ENCODE data around the gene DLGAP4. TPM values are rescaled to one million over a fixed set of nuclear protein-coding genes. Genes with fewer than 3 reads are reported as not detected.

The DLGAP4 gene
- total and polyA plus RNA-seq, 2 of the 13 experiments (the other 11 are each of a cell fraction or from before 2014, with no cell fraction given) = 15.2 to 26.7 TPM

DNA sequence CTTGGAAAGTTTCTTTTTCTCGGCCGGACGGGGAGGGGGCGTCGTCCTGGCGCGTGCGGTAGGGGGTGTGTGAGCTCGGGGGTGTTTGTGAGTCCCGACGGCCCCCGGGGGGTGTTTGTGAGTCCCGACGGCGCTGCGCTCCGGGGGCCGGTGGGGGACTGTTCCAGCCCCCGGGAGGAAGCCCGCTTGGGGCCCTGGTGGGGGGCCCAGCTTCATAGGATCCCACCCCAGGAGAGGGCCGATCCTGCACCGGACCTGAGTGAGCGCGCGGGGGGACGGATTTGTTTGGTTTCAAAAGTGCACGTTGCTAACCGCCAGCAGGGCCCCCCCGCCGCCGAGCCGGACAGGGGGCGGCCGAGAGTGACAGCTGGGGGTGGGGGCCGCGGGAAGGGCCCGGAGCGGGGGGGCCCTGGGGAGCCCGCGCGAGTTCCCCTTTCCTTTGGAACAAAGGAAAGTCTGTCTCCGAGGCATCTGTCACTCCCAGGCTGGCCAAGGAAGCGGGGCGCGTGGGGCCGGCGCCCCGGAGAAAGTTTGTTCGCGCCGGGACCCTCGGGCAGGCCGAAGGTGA lies 267.7 kb downstream of the DLGAP4 start (continued):
- TF ChIP-seq, protein P1, sequence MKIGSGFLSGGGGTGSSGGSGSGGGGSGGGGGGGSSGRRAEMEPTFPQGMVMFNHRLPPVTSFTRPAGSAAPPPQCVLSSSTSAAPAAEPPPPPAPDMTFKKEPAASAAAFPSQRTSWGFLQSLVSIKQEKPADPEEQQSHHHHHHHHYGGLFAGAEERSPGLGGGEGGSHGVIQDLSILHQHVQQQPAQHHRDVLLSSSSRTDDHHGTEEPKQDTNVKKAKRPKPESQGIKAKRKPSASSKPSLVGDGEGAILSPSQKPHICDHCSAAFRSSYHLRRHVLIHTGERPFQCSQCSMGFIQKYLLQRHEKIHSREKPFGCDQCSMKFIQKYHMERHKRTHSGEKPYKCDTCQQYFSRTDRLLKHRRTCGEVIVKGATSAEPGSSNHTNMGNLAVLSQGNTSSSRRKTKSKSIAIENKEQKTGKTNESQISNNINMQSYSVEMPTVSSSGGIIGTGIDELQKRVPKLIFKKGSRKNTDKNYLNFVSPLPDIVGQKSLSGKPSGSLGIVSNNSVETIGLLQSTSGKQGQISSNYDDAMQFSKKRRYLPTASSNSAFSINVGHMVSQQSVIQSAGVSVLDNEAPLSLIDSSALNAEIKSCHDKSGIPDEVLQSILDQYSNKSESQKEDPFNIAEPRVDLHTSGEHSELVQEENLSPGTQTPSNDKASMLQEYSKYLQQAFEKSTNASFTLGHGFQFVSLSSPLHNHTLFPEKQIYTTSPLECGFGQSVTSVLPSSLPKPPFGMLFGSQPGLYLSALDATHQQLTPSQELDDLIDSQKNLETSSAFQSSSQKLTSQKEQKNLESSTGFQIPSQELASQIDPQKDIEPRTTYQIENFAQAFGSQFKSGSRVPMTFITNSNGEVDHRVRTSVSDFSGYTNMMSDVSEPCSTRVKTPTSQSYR (CRISPR knock-in tag; IDR thresholded peaks at IDR 0.05; ENCODE audit: borderline replicate concordance) = 0 out of 2 replicates have a peak, but pooled peaks have one; percentile 31
- TF ChIP-seq, protein P2, sequence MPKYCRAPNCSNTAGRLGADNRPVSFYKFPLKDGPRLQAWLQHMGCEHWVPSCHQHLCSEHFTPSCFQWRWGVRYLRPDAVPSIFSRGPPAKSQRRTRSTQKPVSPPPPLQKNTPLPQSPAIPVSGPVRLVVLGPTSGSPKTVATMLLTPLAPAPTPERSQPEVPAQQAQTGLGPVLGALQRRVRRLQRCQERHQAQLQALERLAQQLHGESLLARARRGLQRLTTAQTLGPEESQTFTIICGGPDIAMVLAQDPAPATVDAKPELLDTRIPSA (CRISPR knock-in tag; IDR thresholded peaks at IDR 0.05; ENCODE audit: borderline replicate concordance) = peak; percentile 42; the same call in 1 of the 2 replicates
- TF ChIP-seq ZBTB25 (CRISPR knock-in tag; IDR thresholded peaks at IDR 0.05) (0 out of 2 replicates have a peak, but pooled peaks have one; percentile 16), SCMH1 (CRISPR knock-in tag; IDR thresholded peaks at IDR 0.05; ENCODE audit: borderline replicate concordance) (no peak), NR2F1 (CRISPR knock-in tag; IDR thresholded peaks at IDR 0.05) (no peak), HOXA5 (CRISPR knock-in tag; IDR thresholded peaks at IDR 0.05) (no peak; the same call in 1 of the 2 replicates), CBX1 (IDR thresholded peaks at IDR 0.05; ENCODE audit: low read depth) (peak; percentile 38), ZNF331 (CRISPR knock-in tag; IDR thresholded peaks at IDR 0.05) (0 out of 2 replicates have a peak, but pooled peaks have one; percentile 20), KDM5B (CRISPR knock-in tag; IDR thresholded peaks at IDR 0.05; ENCODE audit: borderline replicate concordance) (no peak), ZNF205 (CRISPR knock-in tag; IDR thresholded peaks at IDR 0.05) (0 out of 2 replicates have a peak, but pooled peaks have one; percentile 32), ZFP82 (CRISPR knock-in tag; IDR thresholded peaks at IDR 0.05; ENCODE audit: borderline replicate concordance) (0 out of 2 replicates have a peak, but pooled peaks have one; percentile 16), ZKSCAN8 (CRISPR knock-in tag; IDR thresholded peaks at IDR 0.05; ENCODE audit: borderline replicate concordance) (no peak), PHF8 (CRISPR knock-in tag; IDR thresholded peaks at IDR 0.05) (peak; percentile 74), ASH2L (IDR thresholded peaks at IDR 0.05; ENCODE audit: insufficient read length, low read depth, low read length) (peak; percentile 34), U2AF2 (IDR thresholded peaks at IDR 0.05; ENCODE audit: low read depth, low read length) (no peak), MEIS2 (CRISPR knock-in tag; IDR thresholded peaks at IDR 0.05) (peak; percentile 50), SSRP1 (CRISPR knock-in tag; IDR thresholded peaks at IDR 0.05) (peak; percentile 12; the same call in 1 of the 2 replicates), ZNF34 (CRISPR knock-in tag; IDR thresholded peaks at IDR 0.05; ENCODE audit: borderline replicate concordance) (no peak), BORCS8-MEF2B (CRISPR knock-in tag; IDR thresholded peaks at IDR 0.05) (no peak; the same call in 1 of the 2 replicates), ZNF232 (CRISPR knock-in tag; IDR thresholded peaks at IDR 0.05; ENCODE audit: borderline replicate concordance) (peak; percentile 69; the same call in 1 of the 2 replicates), TMF1 (CRISPR knock-in tag; IDR thresholded peaks at IDR 0.05; ENCODE audit: low read depth) (no peak), ZNF768 (CRISPR knock-in tag; IDR thresholded peaks at IDR 0.05) (peak; percentile 65), PCBP1 (IDR thresholded peaks at IDR 0.05; ENCODE audit: borderline replicate concordance, low read depth, low read length) (peak; percentile 33; the same call in 1 of the 2 replicates), XBP1 (CRISPR knock-in tag; IDR thresholded peaks at IDR 0.05) (no peak), TEAD3 (CRISPR knock-in tag; optimal IDR thresholded peaks at IDR 0.05; ENCODE audit: borderline replicate concordance) (peak; percentile 6)
- TF ChIP-seq, protein P3, sequence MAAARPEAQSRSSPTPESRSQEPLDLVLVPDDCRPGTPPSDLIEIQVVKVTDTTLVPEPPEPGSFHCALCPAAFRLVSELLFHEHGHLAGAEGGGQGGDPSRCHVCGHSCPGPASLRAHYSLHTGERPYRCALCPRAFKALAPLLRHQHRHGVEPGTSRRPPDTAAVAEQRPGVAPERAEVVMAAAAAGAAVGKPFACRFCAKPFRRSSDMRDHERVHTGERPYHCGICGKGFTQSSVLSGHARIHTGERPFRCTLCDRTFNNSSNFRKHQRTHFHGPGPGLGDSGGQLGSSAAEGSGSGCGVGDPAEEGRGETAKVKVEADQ (CRISPR knock-in tag; IDR thresholded peaks at IDR 0.05; ENCODE audit: borderline replicate concordance) = 0 out of 2 replicates have a peak, but pooled peaks have one; percentile 2

Data from HepG2 (cell line).